NCI-H69 (cell line): ENCODE data around the gene SAP25.
"Not testable (repeated sequence)": the region's sequence is repeated elsewhere in the genome, so short reads cannot be mapped to it uniquely, and the experiment has no call there.

ENCODE experiments used
- DNase-seq: peaks from one replicate; lab custom pipeline; 2025; lab: John Stamatoyannopoulos, UW

SAP25 gene

DNA sequence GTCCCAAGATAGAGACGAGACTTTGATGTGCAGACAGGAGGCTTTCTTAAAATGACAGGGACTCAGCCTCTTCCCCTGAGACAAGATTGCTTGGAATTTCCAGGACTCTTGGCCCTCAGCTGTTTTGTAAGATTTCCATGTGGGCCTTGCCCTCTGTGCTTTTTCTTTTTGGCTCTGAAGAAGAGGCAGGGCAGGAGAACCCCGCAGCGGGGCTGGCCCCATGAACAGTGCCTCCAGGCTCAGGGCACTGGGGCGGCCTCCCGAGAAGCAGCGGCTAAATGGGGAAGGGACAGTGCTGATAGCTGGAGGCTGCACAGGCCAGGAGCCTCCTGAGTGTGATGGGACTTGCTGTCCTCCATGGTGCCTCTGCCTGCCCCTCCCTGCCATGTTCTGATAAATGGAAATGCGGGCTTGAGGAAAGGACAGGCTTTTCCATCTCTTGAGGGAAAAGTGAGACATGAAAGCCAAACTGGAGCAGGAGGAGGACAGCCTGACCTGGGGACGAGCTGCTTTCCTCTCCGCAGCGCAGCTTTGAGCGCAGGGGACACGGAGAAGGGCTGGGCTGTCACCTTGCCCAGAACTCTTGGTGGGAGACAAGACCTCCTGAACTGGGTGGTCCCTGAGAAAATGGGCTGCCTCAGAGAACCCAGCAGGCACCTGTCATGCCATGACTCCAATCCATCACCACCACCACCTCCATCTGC lies 12.1 kb downstream of the SAP25 start:
- DNase-seq = no peak

DNA sequence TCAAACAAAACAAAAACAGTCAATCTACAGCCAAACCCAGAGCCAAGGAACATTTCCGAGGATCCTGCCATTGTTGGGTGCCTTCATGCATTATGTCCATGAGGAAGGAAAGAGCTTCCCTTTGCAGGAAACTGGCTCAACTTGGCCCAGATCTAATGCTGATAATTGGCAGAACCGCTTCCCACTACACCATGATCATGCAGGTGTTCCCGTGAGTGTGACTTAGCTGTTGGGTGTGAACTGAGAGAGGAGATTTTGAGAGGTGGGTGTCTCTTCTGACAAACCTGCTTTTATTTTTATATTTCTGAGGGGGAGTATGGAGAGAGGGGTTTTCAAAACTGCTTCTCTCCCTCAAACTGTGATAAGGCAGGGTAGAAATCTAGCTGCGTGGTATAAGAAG lies 14.6 kb downstream of the SAP25 start:
- DNase-seq = no peak

DNA sequence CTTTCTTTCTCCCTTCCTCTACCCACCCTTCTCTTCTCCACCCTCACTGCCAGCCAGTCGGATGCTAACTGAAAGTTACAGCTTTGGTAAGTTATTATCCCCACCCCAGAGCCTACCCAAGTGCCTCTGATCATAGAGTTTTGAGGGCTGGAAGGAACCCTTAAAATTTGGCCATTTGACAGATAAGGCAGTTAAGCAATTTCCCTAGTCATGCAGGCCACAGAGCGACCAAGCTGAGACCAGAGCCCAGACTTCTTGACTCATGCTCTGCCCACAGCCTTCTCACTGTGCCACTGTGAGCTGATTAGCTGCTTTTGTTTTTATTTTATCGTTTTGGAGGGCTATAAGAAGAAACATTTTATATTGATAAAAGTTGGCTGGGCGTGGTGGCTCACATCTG lies 17.2 kb downstream of the SAP25 start:
- DNase-seq = no peak

DNA sequence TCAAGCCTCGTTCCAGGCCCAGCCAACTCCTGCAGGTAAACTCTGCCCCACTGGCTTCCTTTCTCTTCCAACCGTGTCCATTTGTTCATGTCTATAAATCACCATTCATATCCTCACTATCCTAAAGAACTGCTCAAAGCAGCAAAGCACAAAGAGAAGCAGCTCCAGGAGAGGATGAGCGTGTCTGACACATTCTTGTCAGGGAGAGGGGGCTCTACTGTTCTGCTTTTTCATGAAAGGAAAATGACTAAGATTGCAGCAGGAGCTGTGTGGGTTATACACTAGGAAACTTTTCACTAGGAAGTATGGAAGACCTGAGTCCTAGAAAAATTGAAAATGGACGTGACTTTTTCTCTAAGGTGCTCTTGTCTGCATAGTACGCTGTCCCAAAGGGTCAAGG lies 18.0 kb downstream of the SAP25 start:
- no peak for DNase-seq

DNA sequence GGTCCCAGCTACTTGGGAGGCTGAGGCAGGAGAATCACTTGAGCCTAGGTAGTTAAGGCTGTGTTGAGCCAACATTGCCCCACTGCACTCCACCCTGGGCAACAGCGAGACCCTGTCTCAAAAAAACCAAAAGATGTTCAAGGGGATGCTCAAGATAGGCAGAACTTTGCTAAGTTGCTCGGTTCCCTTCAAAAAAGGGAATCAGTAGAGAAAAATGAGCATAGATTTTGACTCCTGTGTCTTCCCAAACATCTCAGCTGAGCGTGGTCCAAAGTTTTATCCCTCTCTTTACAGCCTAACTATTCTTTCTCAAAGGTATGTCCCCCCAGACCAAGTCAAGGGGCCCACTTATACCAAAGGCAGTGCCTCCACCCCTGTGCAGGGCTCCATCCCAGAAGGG lies 20.7 kb downstream of the SAP25 start:
- no peak for DNase-seq

DNA sequence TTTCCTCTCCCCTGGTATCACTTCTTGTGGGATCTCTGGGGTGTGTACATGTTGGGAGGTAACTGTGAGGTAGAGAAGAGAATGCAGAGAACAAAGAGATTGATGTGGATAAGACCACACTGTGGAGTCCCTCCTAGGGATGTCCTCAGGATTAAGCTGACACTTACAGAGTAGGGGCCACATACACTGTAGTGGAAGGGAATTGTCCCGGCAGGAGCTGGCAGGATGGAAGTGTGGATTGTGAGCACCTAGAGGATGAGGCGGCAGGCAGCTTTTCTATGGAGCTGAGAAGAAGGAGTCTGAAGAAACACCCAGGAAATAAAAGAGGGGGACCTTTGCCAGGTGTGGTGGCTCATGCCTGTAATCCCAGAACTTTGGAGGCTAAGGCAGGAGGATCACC lies 21.2 kb downstream of the SAP25 start:
- DNase-seq = no peak

DNA sequence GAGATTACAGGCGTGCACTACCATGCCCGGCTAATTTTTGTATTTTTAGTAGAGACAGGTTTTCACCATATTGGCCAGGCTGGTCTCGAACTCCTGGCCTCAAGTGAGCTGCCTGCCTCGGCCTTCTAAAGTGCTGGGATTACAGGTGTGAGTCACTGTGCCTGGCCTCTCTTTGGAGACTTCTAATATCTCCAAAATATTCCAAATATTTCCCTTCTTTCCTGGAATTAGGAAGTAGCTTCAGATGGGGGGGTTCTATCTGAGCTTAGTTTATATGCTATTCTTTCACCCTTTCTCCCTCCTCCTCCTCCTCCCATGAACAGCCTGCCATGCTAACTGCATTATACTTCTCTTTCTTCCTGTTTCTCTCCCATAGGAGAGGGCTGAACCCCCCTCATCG lies 25.3 kb downstream of the SAP25 start:
- DNase-seq = not testable (repeated sequence)

DNA sequence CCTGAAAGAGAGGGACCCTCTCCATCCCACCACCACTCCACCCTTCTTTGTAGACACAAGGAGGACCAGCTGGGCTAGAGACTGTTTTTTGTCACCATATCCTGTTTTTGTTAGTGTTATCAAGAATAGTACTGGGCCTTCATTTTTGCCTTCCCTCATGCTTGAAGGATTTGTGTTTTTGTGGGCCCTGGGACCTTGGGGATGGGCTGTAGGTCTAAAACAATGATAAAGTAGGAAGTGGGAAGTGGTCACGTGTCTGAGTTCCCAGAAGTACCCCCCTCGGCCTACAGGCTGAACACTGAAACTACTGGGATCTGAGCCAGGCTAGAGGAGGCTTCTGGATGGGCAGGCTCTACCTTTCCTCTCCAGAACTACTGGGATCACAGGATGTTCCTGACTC lies 25.8 kb downstream of the SAP25 start:
- peak; percentile 55 for DNase-seq

DNA sequence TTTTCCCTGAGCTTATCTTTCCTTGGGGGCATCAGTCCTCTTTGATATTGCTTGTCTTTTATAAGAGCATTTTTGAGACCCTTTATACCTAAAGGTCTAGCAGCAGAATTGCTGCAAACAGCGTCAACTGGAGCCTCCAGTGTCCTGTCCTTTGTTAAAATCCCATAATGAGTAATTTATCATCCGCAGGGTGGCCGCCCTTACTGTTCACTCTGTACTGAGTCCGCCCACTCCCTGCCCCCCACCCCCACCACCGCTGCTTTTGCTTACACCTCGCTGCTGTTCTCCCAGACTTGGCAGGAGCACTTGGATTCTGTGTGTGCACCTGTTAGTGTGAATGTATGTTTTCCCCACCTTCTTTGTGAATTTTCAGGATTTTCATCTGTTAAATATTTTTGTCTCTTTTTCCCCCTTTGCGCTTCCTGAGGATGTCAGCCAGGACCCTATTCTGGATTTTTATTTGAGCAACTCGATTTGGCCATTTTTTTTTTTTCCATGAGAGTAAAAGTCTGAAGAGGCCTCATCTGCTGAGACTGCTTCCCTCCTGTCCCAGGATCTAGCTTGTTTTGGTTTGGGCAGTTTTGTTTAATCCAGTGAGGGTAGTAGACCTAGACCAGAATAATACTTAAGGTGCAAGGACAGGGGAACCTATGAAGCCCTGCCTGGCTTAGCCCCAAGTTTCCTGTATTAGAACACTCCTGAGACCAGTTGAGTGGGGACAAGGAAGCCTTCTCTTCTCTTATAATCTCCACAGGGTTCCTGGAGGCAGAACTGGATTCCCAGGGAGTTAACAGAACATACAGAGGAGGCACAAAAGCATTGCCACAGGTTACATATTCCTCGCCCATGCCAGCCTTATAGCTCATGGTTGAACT lies 26.5 kb downstream of the SAP25 start:
- DNase-seq = peak; percentile 89

DNA sequence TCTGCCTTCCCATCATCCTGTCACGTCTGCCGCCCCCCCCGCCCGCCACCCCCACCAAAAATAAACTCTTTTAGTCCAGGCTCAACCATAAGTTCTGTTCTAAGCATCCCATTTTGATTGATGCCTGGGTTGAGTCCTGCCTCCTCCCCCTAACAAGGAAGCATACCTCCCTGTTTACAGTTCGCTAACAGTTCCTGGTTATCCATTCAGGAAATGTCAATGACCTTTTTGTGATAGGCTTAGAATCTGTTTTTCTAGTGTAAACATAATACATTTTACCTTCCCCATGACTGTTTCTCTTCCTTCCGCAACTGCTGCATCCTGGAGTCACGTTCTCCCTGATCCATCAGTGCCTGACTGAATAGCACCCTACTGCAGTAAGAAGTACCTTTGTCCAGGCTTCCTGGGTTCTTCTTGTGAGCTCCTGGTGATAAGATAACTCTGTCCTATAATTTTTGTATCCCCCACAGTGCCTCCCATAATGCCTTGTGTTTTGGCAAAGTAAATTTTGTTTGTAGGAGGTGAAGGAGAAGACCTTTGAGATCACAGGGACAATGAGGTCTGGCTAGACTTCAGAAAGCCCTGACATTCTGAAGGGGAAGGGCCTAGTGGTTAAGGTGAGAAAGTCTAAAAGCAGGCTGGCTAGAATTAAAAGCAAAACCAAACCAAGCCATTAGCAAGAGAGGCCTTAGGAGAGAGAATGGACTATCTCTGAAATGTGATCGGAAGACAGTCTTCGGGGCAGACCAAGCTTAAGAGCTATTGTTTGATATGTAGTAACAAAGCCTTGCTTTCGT lies 27.4 kb downstream of the SAP25 start:
- DNase-seq = peak; percentile 87

DNA sequence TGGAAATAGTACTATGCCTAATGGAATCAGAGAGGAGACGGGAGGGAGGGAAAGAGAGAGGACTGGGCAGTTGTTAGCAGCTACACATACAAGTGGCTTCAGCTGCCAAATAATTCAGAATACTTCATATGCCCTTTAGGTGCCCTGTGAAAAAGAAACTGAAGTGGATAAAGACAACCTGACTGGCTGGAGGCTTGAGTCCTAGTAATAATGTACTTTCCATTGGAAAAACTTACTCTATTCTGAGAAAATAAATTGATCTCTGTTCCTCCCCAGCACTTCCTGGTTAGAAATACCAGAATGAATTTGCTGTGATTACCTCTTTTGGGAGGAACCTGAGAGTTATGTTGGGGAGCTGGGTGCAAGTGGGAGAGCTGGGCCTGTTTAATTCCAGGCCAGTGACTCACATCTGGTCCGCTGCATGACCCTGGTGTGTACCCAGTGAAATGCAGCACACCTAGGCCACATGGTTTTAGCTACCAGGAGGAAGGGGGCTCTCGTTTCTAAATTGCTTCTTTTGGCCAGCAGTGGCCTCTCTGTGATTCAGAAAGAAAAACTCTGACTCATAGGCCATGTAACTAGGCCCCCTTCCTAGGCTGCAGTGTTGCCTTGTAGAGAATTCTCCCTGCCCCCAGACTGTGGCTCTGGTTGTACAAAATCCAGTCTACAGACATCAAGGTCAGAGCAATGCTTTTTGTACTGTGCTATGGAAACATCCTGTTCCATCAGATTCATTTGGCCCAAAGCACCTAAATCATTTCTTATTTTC lies 28.2 kb downstream of the SAP25 start:
- peak; percentile 74 for DNase-seq

DNA sequence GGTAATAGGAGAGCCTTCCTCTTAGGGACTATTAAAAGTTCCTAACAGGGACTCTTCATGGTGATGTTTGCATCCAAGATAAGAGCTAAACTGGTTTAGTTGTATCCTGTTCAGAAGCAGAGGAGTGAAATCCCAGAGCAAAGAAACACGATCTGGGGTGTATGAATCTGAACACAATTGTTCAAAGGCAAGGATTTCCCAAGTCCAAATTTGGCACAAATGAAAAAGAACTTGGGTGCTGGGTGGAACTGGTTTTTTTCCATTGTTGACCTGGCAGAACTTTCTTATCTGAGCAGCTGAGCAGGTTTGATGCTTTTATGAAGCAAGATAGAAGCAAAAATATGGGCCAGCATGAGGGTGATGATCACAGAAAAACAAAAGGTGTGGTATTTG lies 28.7 kb downstream of the SAP25 start:
- no peak for DNase-seq

DNA sequence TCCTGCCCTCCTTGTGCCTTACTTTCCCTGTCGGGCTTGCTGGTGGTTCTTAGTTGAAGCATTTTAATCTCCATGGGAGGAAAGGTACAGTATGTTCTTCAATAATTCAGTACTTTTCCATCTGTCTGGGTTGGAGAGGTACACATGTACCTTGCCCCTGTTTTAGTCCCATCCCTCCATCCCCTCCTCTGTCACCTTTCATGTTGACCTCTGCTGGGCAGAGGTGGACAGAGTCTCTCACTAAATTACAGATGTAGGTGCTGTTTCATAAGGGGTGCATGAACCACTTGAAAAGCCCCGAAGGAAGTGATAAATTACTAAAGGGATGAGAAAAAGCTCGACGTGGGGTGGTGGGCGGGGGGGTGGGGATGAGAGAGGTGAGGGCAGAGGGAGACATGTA lies 29.3 kb downstream of the SAP25 start:
- no peak for DNase-seq

DNA sequence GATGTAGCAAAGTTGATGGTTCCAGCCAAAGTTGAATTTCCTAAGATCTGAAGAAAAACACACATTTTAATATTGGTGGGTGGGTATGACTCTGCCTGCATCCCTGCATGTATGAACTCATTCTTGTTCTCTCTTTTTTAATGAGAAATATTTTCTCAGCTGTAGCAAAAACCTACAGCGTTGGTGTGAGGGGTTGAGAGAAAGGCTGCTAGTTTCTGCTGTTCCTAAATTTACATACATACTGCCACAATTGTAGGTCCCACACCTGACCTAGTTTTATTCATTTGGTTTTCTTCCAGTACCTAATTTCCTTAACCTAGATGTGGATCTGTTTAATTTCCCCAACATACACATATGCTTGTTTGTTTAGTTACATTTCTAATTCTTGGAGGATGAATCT lies 30.1 kb downstream of the SAP25 start:
- DNase-seq = no peak

DNA sequence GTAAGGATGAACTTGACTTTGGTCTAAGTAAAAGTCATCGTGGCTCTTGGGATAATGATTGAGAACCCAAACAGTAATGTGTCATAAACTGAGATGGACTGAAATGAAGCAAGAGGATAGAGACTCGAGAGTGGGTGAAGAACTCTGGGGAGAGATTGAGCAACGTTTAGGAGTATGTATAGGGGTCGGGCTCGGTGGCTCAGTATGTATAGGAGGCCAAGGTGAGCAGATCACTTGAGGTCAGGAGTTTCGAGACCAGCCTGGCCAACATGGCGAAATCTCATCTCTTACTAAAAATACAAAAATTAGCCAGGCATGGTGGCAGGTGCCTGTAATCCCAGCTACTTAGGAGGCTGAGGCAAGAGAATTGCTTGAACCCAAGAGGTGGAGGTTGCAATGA lies 32.4 kb downstream of the SAP25 start:
- DNase-seq = not testable (repeated sequence)

DNA sequence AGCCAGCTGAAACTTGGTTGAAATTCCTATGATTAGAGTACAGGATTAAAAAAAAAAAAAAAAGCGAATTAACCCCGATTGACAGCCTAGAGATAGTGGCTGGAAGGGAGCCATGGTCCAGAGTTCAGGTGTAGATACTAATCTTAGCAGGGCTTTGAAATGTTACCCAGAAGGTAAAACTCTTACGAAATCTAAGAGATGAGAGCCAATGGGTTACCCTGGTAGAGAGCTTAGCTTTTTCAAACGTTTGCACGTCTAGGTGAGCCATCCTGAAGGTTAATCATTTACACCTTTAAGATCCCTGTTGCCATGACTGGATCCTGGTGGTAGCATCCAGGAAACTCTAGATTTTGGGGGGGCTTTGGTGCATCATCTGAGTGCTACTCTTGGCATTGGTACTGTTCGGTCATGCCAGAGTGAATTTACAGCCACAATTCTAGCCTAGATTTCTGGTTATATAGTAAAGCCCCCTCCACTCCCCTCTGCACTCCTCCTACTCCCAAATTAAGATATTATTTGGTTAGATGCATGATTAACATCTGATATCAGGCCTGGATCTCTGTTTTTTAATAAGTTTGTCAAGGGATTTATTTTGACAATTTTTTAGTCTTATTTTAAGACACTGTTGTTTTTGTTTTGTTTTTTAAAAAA lies 33.5 kb downstream of the SAP25 start:
- DNase-seq = no peak

DNA sequence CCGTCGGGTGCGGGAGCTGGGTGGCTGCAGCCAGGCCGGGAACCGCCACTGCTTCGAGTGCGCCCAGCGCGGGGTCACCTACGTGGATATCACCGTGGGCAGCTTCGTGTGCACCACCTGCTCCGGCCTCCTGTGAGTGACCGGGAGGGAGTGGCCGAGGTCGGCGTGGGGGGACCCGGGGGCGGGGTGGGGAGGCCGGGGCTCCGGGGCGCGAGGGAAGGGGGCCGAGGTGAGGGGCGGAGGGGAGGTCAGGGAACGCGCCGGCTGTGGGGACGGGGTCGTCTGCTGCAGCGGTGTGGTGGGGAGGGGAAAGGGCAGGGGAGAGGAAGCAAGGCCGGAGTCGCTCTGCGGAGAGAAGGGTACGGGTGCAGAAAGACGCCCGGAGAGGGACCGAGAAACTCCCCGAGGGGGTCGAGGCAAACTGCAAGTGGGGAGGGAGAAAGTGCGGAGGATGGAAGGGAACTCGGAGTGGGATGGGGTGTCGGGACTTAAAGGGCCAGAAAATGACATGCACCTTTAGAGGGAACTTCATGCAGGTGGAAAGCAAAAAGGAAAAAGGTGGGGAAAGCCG lies 34.2 kb downstream of the SAP25 start:
- DNase-seq = peak; percentile 42

DNA sequence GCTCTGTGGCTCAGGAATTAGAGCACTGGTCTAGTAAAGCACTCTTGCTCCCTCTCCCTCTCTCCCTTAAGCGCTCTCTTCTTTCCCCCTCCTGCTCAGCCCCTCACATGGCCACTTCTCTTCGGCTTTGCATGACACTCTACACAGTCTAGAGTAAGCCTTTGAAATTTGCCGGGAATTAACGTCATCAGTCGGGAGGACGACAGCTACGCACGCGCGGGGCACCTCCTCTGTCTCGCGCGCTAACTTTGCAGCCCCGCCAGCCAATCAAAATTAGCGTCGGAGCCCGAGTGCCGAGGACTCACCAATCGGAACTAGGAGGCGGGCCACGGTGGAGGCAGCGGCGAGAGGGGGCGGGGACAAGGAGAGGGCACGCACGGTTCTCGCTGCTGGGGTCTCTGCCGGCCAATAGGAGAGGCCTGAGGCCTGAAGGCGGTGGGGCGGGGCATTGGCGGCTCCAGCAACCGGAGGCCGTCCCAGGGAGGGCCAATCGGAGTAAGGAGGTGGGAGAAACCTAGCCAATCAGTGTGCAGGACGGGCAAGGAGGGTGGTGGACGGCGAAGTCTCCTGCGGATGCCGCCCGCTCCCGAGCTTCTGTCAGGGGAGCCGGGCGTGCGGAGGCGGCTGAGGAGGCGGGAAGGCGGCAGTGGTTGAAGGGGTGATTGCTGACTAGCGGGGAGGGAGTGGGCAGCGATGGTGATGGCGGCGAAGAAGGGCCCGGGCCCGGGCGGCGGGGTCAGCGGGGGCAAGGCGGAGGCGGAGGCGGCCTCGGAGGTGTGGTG lies 34.9 kb downstream of the SAP25 start, which contains the start of gene AGFG2:
Gene AGFG2 (plus strand): TSS at position 550 of the 782 bp plus-strand sequence. CDS start 144 bp downstream, at position 694.
- DNase-seq = peak; percentile 100

DNA sequence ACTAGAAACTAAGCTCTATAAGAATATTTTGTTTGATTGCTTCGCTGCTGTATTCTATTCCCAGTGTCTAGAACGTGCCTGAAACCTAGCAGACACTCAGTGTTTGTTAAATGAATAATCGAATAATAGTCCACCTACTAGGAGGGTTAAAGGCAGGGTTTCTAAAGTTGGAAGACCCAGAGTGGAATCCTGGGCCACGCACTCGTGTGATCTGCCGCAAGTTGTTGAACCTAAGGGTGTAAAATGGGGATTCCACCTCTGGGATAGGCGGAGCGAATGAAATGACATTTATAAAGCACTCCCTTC lies 35.4 kb downstream of the SAP25 start:
- DNase-seq = no peak

DNA sequence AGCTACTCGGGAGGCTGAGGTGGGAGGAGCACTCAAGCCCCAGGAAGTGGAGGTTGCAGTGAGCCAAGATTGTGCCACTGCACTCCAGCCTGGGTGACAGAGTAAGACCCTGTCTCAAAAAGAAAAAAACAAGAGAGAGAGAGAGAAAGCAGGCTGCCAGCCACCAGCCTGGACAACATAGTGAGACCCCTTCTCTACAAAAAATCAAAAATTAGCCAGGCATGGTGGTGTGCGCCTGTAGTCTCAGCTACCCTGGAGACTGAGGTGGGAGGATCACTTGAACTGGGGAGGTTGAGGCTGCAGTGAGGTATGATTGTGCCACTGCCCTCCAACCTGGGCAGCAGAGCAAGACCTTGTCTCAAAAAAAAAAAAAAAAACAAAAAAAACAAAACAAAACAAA lies 37.0 kb downstream of the SAP25 start:
- DNase-seq = not testable (repeated sequence)
